Fibroblast of lung (primary cell): ENCODE data around the gene CTNNAL1.

Experiments
- CTCF ChIP-seq, 2 donors: IDR thresholded peaks in 1 of 2; conservative IDR thresholded peaks in 1 of 2; 1 replicate in 1 of 2; 2 replicates in 1 of 2; pipeline ENCODE4 v1.5.1; 2011 to 2012; ENCODE audit warnings: low read length in 2 of 2, control low read depth in 1 of 2, inconsistent platforms in 1 of 2, low read depth in 1 of 2, mild to moderate bottlenecking in 1 of 2
- EZH2 ChIP-seq: IDR thresholded peaks from 2 replicates; pipeline ENCODE4 v1.5.1; 2012; ENCODE audit warnings: low read length, control low read depth, mild to moderate bottlenecking; ENCODE audit errors: missing control alignments

GRCh38 chr9:109028457-109028856 is 15.2 kb upstream of the CTNNAL1 start:
- no peak for TF ChIP-seq CTCF (conservative IDR thresholded peaks at IDR 0.05 in 1 of 2, IDR thresholded peaks at IDR 0.05 in 1 of 2; ENCODE audit: low read depth in 1 of 2, low read length in 2 of 2)
- TF ChIP-seq EZH2: no peak
